Glomerular endothelial cell (primary cell): ENCODE results near the gene POP4. TPM values are rescaled to one million over a fixed set of nuclear protein-coding genes. Genes with fewer than 3 reads are reported as not detected.

Source experiments
- DNase-seq: peaks from one replicate; pipeline ENCODE4 v3.0.0-alpha.2; 2011; ENCODE audit warnings: low read depth, low spot score; ENCODE audit errors: extremely low read depth
- total RNA-seq: library from RNA; depleted of rRNA; stranded (reverse); fragments of >200 nt; gene quantifications from 2 replicates; pipeline ENCODE4 v1.2.3, GENCODE V29; 2015

The POP4 gene
- total RNA-seq, 1 donor from 2014 or later: 43.2 TPM

- DNase-seq: no peak
Measured at GRCh38 chr19:29576761-29577648, 29.1 kb upstream of the POP4 start.

- no peak for DNase-seq
Measured at GRCh38 chr19:29577649-29577963, 28.5 kb upstream of the POP4 start.

- no peak for DNase-seq
Measured at GRCh38 chr19:29578349-29578748, 27.7 kb upstream of the POP4 start.

GRCh38 chr19:29579308-29579910 lies 26.7 kb upstream of the POP4 start:
- no peak for DNase-seq

- no peak for DNase-seq
Measured at GRCh38 chr19:29581398-29581797, 24.7 kb upstream of the POP4 start.

- DNase-seq: no peak
Measured at GRCh38 chr19:29583196-29583999, 22.7 kb upstream of the POP4 start.

GRCh38 chr19:29586401-29586800 lies 19.7 kb upstream of the POP4 start:
- no peak for DNase-seq

GRCh38 chr19:29587059-29587458 lies 19.0 kb upstream of the POP4 start:
- no peak for DNase-seq

- DNase-seq: no peak
Measured at GRCh38 chr19:29587518-29587986, 18.5 kb upstream of the POP4 start.

- DNase-seq: no peak
Measured at GRCh38 chr19:29588095-29588494, 18.0 kb upstream of the POP4 start.

- no peak for DNase-seq
Measured at GRCh38 chr19:29590278-29590677, 15.8 kb upstream of the POP4 start.

- no peak for DNase-seq
Measured at GRCh38 chr19:29591670-29592069, 14.4 kb upstream of the POP4 start.

- no peak for DNase-seq
Measured at GRCh38 chr19:29593869-29594268, 12.2 kb upstream of the POP4 start.

GRCh38 chr19:29596080-29596727 lies 9.9 kb upstream of the POP4 start:
- DNase-seq: no peak

GRCh38 chr19:29596885-29597525 lies 9.1 kb upstream of the POP4 start:
- no peak for DNase-seq

GRCh38 chr19:29598036-29598435 lies 8.0 kb upstream of the POP4 start:
- DNase-seq: no peak

GRCh38 chr19:29598496-29598895 lies 7.6 kb upstream of the POP4 start:
- DNase-seq: no peak

- DNase-seq: no peak
Measured at GRCh38 chr19:29603308-29603707, 2.8 kb upstream of the POP4 start.

- no peak for DNase-seq
Measured at GRCh38 chr19:29606420-29606747, 301 bp downstream of the POP4 start.

- no peak for DNase-seq
Measured at GRCh38 chr19:29609636-29610035, 3.6 kb downstream of the POP4 start.

- DNase-seq: no peak
Measured at GRCh38 chr19:29610213-29610573, 4.1 kb downstream of the POP4 start.
